Measurements from ENCODE around the gene TSEN54.

- TF ChIP-seq, protein P1, sequence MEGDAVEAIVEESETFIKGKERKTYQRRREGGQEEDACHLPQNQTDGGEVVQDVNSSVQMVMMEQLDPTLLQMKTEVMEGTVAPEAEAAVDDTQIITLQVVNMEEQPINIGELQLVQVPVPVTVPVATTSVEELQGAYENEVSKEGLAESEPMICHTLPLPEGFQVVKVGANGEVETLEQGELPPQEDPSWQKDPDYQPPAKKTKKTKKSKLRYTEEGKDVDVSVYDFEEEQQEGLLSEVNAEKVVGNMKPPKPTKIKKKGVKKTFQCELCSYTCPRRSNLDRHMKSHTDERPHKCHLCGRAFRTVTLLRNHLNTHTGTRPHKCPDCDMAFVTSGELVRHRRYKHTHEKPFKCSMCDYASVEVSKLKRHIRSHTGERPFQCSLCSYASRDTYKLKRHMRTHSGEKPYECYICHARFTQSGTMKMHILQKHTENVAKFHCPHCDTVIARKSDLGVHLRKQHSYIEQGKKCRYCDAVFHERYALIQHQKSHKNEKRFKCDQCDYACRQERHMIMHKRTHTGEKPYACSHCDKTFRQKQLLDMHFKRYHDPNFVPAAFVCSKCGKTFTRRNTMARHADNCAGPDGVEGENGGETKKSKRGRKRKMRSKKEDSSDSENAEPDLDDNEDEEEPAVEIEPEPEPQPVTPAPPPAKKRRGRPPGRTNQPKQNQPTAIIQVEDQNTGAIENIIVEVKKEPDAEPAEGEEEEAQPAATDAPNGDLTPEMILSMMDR (IDR thresholded peaks at IDR 0.05): no peak
- TF ChIP-seq ZFX (IDR thresholded peaks at IDR 0.05; ENCODE audit: borderline replicate concordance): no peak
Observed at GRCh38 chr17:75481194-75482068, 34.9 kb upstream of the TSEN54 start.

Measured in 22Rv1 (cell line).